Measurements from ENCODE around the gene SCGB1A1. TPM values are rescaled to one million over a fixed set of nuclear protein-coding genes. Genes with fewer than 3 reads are reported as not detected.
"Not testable (repeated sequence)": the region's sequence is repeated elsewhere in the genome, so short reads cannot be mapped to it uniquely, and the experiment has no call there.

The SCGB1A1 gene
- total RNA-seq, 1 donor: not detected

DNA sequence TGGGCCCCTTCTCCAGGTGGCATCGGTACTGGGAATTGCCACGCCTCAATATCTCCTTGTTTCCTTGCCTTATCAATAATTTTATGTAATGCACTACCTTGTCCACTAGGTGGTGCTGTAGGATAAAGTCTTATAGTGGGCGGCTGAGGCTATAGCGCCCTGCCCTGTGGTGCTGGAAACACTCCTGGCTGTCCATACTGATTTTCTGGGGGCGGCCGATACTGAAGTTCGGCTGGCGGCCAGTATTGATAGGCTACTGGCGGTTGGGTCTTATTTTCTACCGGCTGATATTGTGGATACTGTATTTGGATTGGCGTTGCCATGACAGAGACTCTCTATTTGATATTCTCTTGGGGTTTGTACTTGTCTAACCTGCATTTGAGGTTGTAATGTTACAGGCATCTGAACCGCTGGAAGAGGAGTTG is 38.0 kb upstream of the SCGB1A1 start:
- H3K4me3 ChIP-seq (ENCODE audit: low read depth, low read length): not testable (repeated sequence)
- peak; percentile 74 for TF ChIP-seq CTCF (IDR thresholded peaks at IDR 0.05; ENCODE audit: insufficient read depth, low read length)
- DNase-seq (ENCODE audit: low read depth): peak; percentile 80

- TF ChIP-seq CTCF (IDR thresholded peaks at IDR 0.05; ENCODE audit: insufficient read depth, low read length): no peak
- H3K4me3 ChIP-seq (ENCODE audit: low read depth, low read length): no peak overlapping the region
- DNase-seq (ENCODE audit: low read depth): no peak
Measured at GRCh38 chr11:62383822-62384221, 35.0 kb upstream of the SCGB1A1 start.

DNA sequence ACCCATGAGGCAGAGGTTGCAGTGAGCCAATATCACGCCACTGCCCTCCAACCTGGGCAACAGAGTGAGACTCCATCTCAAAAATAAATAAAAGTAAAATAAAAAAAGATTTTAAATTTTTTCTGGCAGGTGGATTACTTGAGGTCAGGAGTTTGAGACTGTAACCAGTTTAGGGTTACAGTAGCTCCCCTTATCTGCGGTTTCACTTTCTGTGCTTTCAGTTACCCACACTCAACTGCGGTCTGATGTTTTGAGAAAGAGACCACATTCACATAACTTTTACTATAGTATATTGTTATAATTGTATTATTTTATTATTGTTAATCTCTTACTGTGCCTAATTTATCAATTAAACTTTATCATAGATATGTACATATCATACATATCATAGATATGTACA is 32.8 kb upstream of the SCGB1A1 start:
- not testable (repeated sequence) for H3K4me3 ChIP-seq (ENCODE audit: low read depth, low read length); DNase-seq (ENCODE audit: low read depth)

- no peak overlapping the region for H3K4me3 ChIP-seq (ENCODE audit: low read depth, low read length)
- TF ChIP-seq CTCF (IDR thresholded peaks at IDR 0.05; ENCODE audit: insufficient read depth, low read length): no peak
- no peak for DNase-seq (ENCODE audit: low read depth)
Measured at GRCh38 chr11:62387381-62387780, 31.5 kb upstream of the SCGB1A1 start.

DNA sequence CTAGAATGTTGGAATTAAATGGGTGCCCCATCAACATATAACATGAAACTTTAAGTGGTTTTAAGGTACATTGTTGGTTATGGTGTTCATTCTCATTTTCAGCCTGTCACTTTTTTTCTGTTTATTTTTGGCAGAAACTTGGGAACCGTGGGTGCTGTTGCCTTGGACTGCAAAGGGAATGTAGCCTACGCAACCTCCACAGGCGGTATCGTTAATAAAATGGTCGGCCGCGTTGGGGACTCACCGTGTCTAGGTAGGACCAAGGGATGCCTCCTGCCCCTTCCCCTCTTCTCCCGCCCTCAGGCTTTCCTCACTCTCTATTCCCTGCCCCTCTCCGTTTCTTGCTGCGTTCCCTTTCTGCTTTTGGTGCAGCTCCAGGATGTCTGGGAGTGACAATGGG is 29.8 kb upstream of the SCGB1A1 start:
- DNase-seq (ENCODE audit: low read depth): no peak
- TF ChIP-seq CTCF (IDR thresholded peaks at IDR 0.05; ENCODE audit: insufficient read depth, low read length): no peak
- no peak overlapping the region for H3K4me3 ChIP-seq (ENCODE audit: low read depth, low read length)

DNA sequence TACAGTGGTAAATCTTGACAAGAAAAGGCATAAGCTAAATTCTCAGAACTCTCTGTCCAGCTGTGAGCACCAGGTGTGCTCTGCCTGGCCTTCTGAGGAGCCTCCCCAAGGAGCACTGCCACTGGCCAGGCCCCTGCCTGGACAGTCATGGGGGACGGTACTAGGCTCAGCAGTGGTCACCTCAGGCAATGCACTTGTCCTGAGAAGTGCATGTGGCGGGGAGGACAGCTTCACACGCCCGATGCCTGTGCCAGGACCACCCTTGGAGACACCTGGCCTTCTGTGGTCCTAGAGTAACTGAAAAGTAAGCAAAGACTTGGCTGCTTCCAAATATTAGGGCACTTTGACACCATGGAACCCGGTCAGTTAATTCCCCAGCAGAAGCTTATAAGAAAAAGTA is 28.6 kb upstream of the SCGB1A1 start:
- H3K4me3 ChIP-seq (ENCODE audit: low read depth, low read length): no peak overlapping the region
- no peak for DNase-seq (ENCODE audit: low read depth)
- no peak for TF ChIP-seq CTCF (IDR thresholded peaks at IDR 0.05; ENCODE audit: insufficient read depth, low read length)

DNA sequence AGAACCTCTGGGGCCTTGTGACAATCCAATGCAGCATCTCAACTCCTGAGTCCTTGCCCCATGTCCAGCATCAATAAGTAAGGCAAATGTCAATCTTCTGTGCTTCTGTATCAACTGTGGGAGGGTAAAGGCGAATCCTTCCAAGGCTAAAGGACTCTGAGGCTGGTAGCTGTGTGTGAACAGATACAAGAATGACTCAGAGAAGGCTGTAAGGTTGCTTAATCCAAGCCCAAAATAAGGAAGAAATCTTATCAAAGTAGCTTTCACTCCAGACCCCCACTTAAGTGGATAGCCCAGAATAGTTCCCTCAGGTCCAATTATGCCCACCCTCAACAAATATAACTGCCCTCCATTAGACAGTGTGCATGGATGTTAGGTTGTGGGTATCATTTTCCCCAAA is 28.1 kb upstream of the SCGB1A1 start:
- DNase-seq (ENCODE audit: low read depth): no peak
- no peak for TF ChIP-seq CTCF (IDR thresholded peaks at IDR 0.05; ENCODE audit: insufficient read depth, low read length)
- no peak overlapping the region for H3K4me3 ChIP-seq (ENCODE audit: low read depth, low read length)
